Measurements from ENCODE around the gene FBRSL1.

Gene FBRSL1

DNA sequence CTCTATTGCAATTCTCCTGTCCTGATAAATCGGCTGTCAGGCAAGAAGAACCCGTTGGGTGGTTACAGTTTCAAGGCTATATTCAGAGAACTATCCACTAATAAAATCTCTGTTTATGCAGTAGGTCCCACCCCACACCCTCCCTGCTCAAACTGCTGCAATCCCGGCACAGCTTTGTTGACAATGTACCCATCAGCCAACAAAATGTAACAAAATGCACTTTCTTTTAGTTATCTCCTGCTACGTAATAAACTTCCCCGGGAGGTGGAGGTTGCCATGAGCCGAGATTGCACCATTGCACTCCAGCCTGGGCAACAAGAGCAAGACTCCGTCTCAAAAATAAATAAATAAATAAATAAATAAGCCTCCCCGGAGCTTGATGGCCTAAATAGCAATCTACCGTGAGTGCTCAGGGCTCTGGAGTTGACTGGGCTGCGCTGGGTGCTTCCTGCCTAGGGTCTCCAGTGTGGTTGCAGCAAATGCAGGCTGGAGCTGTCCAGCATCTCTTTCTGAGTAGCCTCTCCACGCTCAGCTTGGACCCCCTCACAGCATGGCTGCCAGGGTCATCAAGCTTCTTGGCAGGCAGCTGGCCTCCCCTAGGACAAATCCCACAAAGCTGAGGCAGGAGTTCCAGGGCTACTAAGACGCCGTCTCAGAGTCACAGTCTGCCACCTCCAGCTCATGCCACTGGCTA, 43.2 kb upstream of the FBRSL1 start:
- peak overlapping the region; percentile 84 for H3K27ac ChIP-seq
- TF ChIP-seq CTCF (conservative IDR thresholded peaks at IDR 0.05), result no peak

GRCh38 chr12:132447327-132447720, 42.6 kb upstream of the FBRSL1 start:
- TF ChIP-seq CTCF (conservative IDR thresholded peaks at IDR 0.05), result no peak
- peak overlapping the region; percentile 84 for H3K27ac ChIP-seq

- H3K27ac ChIP-seq, result no peak overlapping the region
- TF ChIP-seq CTCF (conservative IDR thresholded peaks at IDR 0.05), result no peak
Measured at GRCh38 chr12:132447731-132448462, 42.1 kb upstream of the FBRSL1 start.

DNA sequence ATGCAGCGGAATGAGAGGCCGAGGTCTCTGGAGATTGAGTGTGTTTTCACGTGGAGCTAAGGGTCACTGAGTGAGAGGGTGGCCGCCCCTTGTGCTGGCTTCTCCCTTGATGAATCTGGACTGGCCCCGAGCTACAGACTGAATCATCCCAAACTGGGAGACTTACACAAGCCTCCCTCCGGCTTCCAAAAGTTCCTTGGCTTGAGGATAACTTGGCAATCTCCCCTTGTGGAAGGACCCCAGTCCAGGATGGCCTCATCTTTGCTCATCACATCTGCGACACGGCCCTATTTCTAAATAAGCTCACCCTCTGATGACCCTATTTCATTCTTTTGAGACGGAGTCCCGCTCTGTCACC, 41.5 kb upstream of the FBRSL1 start:
- no peak overlapping the region for H3K27ac ChIP-seq
- TF ChIP-seq CTCF (conservative IDR thresholded peaks at IDR 0.05), result no peak

DNA sequence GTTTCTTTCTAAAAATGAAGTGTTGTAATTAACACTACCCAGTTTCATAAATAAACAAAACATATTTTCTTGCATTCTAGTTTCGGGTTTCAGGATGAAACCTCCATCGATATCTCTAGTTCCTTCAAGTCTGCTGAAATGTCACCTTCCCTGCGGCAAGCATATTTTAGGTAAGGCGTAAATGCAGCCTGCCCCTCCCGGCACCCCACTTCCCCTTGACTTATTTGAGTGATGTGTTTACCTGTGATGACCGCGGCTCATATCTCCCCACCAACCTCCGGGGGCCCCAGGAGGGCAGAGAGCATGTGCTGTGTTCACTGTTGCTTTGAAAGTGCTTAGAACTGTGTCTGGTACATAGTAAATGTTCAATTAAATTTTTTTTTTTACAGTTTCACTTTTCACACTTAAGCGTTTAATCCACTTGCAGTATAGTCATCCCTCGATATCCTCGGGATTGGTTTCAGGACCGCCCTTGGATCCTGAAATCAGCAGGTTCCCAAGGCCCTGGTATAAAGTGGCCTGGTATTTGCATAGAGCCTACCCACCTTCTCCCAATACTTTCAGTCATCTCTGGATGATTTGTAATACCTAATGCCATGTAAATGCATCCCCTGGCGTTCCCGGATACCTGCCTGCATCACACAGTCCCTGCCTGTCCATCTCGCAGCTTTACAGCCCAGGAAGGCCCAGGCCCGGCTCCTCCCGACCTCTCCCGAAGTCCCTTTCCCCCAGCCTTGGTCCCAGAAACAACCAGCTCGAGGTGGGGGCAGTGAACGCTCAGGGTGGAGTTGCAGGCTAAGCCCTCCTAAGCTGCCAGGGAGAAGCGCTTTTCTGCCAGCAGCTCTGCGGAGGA, 40.2 kb upstream of the FBRSL1 start:
- H3K27ac ChIP-seq, result no peak overlapping the region
- no peak for TF ChIP-seq CTCF (conservative IDR thresholded peaks at IDR 0.05)

DNA sequence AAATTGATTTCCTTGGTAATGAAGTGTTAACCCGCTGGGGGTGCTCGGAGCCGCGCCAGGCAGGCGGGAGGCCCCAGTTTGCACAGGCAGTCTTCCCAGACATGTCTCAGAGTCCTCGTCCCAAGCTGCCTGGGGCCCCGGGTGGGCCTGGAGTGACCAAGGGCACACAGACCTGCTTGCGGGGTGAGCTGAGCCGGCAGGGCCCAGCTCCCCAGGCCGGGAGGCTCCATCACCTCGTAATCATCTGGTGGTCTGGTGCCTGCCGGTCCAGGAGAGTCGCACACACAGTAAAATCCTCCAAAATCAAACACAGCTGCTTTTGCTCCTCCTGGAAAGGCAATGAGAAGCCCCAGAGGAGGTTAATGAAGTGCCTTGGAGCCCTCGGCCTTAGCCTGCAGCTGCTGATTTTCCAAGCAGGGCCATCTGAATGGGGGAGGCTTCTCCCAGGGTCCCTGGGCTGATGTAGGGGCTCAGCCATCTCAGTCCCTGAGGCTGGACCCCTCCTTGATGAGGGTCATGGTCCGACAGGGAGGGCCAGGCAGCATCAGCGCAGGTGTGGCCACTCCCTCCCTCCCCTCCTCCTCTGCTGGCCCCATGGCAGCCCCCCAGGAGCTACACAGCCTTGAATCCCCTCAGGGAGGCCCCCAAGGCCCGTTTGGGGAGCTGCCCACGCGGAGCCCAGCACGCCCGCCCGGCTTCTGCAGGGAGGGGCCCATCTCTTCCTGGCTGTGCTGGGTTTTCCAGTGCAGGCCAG, 39.4 kb upstream of the FBRSL1 start:
- no peak overlapping the region for H3K27ac ChIP-seq

More for the DNA sequence above, 39.4 kb upstream of the FBRSL1 start:
- no peak for TF ChIP-seq CTCF (conservative IDR thresholded peaks at IDR 0.05)
